HG03432 (cell line): ENCODE measurements around the gene CIB4.

Source experiments
- ATAC-seq: cut with Tn5 transposase; IDR thresholded peaks from one replicate; pipeline ENCODE4 v1.9.1; 2021; ENCODE audit warnings: mild to moderate bottlenecking, moderate library complexity; ENCODE audit not compliant: unreplicated experiment

Gene CIB4

GRCh38 chr2:26623541-26624495, 17.3 kb downstream of the CIB4 start:
- no peak for ATAC-seq

DNA sequence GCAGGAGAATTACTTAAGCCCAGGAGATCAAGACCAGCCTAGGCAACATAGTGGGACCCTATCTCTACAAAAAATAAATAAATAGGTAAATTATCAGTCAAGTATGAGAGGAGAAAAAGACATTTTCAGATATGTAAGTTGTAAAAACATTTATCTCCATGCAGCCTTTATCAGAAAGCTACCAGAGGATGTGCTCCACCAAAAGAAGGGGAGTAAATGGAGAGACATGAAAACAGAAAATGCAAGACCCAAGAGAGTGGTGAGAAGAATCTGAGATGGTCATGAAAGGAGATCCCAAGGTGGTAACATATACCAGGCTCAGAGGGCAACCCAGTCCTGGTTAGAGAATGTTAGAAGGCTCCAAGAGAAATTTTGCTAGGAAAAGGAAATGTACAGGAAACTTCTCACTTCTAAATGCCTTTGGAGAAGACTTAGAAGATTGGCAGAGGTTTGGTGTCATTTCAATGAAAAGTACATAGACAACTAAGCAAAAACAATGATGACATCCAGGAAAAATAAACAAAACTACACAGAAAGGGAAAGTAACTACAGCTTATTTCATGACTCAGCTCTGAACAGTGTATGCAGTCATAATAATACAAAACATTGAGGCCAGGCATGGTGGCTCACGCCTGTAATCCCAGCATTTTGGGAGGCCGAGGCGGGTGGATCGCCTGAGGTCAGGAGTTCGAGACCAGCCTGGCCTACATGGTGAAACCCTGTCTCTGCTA, 19.5 kb downstream of the CIB4 start:
- no peak for ATAC-seq

DNA sequence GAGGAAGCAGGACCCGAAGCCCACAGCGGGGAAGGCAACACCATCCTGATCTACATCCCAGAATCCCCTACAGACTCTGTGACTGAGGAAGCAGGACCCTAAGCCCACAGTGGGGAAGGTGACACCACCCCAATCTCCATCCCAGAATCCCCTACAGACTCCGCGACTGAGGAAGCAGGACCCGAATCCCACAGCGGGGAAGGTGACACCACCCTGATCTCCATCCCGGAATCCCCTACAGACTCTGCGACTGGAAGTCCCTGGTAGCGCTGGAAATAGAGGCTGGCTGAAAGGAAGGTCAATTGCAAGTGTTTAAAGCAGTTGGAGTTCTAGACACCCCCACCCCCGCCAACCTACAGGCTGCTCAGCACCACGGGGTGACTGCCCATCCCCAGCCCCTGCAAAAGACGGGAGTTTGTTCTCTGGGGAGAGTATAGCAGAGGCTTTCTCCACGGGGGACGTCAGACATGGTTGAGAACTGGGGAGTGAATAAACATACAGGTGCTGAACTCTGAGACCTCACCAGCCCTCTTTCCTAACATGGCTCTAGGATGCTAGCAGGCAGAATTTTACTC, 21.0 kb downstream of the CIB4 start:
- ATAC-seq = no peak

DNA sequence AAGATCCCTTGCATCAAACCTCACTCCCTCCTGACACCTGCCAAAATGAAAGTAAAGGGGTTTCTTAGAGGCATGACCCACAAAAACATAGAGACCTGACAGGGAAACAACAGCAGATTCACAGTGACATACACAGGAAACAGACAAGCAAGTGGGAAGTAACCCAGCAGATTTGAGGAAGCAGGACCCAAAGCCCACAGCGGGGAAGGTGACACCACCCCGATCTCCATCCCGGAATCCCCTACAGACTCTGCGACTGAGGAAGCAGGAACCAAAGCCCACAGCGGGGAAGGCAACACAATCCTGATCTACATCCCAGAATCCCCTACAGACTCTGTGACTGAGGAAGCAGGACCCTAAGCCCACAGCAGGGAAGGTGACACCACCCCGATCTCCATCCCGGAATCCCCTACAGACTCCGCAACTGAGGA, 21.6 kb downstream of the CIB4 start:
- ATAC-seq = no peak

GRCh38 chr2:26619096-26619495, 22.1 kb downstream of the CIB4 start:
- ATAC-seq = no peak

DNA sequence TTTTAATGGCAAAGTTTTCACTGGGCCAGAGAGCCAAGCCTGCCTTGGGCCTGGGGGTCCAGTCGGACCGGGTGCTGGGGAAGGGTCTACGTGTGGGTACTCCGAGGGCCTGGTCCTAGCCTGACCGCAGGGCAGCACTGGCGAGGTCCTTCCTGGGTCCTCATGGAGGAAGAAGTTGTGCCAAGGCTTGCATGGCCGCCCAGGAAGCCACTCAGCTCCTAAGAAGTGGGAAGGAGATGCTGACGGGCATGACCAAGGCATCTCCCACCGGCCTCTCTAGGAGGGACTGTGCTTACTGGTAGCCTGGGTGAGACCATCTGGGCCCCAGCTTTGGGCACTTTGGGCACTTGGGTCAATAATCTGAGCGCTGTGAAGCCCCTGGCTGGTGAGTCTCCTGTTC, 22.6 kb downstream of the CIB4 start:
- ATAC-seq = no peak

GRCh38 chr2:26617588-26618083, 23.5 kb downstream of the CIB4 start:
- no peak for ATAC-seq

DNA sequence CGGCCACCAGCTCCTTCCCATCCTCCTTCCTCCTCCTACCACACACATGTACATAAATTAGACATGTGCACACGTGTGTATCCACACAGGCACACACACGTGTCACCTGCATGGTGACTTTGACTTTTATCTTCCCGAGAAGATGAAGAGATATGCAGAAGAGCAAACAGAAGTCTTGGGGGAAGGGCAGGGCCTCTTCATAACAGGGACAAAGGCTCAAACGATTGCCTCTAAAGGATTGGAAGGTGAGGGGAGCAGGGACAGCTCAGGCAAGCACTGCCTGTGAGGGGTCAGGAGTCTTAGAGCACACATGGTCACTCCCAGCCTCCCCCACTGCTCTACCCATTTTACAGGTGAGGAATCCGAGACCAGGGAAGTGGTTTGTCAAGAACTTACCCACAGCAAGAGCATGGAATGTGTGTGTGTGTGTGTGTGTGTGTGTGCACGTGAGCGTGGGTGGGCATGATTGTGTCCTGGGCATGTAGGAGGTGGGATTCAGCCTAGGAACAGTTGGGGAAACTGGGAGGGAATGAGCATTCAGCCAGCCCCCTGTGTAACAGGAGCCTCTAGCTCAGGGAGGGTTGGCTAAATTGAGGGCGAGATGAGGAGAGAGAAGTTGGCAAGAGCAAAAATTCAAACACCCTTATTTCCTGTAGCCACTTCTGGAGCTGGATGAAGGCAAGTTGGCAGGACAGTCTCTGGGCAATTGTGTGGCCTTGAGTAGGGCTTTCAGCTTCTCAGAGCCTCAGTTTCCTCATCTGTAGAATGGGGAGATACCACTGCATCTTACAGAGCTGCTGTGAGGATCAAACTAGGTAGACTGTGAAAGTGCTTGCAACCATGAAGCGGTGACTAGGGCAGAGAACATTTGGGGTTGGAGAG, 24.2 kb downstream of the CIB4 start:
- ATAC-seq = no peak

DNA sequence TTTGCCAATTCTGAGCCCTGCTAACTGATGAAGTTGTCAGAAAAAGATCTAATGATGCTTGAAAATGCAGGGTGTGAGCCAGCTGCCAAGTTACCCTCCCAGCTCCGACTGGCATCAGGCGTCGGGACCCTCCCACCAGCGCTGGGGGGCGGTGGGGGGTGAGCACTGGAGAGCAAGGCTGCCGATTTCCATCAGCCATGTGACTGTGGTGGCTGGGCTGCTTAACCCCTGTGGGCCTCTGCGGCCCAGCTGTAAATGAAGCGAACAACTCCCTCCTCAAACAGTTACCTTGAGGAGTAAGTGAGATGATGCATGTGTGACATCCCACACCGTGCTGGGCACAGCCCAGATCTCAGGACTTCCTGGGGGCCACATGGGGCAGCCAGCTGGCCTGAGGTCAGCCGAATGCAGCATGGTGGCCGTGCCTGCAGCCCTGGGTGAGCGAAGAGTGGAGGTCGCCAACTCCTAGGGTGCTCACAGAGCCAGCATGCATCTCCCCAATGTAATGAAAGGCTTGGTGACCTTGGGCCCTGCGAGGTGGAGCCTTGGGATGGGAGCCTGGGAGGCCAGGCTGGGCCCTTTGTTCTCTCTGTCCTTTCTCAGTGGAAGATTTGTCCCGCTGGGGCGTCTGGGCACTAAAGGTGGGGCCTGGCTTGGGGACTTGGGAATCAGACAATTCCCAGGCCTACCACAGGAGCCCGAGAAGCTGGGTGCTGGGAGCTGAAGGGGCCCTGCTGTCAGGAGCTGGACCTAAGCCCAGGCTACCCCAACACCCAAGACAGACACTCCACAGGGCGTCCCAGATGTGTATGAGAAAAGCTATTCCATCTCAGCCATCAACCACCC, 25.1 kb downstream of the CIB4 start:
- ATAC-seq = no peak

DNA sequence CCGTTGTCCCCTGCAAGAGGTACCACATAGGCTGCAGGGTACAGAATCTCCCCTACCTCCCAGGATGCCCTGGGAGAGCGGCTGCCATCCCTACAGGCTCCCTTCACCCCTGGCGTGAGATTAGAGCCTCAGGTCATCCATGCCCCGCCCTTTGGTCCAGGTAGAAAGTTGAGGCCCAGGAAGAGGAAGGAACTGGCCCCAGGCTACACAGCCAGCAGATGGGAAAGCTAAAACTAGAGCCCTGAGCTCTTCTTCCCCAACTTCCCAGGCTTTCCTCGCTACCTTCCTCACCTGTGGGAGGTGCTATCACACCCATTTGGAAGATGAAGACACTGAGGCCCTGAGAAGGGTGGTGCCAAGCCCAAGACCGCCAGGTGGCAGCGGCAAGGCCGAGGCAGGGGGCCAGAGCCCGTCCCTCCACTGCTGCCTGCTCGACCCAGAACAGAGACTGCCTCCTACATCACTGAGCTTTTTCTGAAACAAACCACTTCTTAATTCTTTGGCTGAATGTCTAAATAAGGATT, 25.8 kb downstream of the CIB4 start:
- ATAC-seq = no peak

DNA sequence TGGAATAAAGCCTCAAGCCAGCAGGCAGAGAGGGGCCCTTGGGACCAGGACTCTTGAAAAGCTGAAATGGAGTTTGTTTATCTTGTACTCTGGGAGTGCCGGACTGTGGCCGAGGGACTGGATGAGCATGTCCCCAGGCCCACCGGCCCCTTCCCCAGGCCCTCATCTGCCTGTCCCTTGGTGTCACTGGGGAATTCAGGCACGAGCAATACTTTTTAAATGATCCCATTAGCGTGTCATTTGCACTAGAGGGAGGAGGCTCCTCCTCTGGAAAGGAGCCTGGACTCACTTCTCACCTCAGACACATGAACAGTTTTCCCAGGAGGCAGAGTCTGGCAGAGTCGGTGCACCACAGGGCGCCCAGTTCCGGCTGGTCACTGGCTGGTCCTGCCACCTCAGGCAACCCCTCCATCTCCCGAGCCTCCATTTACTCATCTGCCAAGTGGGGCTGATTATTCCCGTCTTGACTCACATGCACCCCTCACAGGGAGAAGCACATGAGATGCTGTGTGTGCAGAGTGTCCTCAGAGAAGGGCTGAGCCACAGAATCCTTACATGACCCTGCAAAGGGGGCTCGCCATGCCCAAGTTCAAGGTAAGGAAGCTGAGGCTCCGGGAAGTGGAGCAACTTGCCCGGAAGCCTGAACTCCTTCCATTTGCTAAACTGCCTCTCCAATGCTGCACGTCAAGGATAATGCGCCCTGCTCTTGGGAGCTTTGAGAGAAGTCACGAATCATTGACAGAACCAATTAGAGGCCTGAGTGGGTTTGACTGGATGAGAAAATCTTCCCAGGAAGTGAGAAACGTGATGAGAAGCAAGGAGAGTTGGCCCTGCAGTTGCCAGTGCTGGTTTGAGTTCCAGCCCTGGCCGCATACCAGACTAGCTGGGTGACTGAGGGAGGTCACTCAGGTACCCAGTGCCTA, 26.7 kb downstream of the CIB4 start:
- ATAC-seq = no peak

- no peak for ATAC-seq
These were observed 27.6 kb downstream of the CIB4 start for GRCh38 chr2:26613241-26614215.

DNA sequence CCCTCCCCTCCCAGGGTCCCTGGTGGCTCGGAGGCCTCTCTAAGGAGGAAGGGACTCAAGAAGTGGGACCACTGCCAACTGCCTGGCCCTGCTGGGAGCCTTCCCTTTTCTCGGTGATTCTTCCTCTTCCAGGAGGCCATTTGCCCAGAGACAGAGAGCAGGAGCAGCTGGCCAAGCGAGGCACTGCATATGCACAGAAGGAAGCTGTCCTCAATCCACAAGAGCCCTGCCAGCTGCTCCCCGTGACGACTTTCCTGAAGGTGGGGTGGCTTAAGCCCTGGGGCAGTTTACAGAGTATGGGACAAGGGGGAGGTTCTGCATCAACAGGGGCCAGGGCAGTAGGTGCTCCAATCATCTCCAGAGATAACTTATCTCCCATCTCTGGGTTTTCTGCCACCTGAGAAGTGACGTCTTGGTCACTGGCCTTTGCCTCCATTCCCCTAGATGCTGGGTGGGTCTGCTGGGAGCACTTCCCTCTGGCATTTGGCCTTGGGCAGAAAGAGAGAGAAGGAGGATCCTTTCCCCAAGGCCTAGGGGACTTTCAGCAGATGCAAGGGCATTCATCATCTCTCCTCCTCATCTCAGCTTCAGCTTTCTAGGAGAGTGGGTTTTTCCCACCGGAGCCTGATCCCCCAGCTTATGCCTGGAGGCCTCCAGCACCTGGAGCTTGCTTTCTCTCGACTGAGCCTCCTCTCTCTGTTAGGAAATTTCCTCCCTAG, 28.5 kb downstream of the CIB4 start:
- ATAC-seq = no peak

DNA sequence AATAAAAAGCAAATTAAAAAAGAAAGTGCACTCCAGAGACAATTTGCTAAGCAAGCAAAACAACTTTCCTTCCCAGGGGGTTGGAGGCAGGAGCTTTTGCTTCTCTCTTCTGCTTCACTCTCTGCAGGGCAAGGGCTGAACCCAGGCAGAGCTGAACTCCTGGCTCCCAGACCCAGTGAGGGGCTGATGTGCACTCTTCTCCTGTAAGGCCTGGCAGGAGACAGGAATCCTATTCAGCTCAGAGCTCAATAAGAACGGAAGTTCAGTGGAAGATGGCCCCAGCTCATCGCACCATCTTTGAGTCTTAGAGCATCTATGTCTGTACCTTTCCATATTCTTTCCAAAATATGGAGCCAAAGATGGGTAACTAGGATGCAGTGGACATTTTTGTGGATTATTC, 29.1 kb downstream of the CIB4 start:
- no peak for ATAC-seq

DNA sequence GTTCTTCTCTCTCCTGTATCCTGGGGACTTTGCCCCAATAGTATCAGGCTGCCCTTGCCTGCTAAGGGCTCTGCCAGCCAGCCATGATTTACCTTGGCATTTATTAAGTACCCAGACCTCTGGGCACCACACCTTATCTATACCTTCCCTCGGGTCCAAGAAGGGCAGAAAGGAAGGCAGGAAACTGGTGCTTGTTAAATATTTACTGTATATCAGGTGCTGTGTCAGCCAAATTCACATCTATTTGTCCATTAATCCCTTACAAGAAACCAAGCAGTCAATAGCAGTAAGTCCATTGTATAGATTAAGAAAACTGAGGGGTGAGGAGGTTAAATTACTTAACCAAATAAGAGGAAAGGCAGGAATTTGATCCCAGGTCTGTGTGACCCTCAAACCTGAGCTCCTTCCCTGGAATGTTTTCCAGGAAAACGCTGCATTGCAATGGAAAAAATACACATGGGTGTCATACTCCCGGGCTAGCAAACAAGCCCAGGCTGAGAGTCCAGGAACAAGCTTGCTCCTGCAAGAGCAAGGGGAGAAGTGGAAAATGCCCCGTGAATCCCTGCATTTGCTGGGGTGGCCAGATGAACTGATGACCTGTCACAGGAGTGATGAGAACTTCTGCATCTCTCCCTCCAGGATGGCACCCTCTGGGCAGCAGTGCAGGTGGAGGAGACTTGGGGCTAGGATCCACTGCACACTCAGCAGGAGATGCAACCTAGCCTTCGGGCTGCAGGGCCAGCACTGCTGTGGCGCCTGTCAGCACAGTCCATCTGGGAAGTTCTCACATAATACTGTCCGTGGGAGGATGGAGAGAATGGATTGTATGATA, 30.4 kb downstream of the CIB4 start:
- no peak for ATAC-seq

DNA sequence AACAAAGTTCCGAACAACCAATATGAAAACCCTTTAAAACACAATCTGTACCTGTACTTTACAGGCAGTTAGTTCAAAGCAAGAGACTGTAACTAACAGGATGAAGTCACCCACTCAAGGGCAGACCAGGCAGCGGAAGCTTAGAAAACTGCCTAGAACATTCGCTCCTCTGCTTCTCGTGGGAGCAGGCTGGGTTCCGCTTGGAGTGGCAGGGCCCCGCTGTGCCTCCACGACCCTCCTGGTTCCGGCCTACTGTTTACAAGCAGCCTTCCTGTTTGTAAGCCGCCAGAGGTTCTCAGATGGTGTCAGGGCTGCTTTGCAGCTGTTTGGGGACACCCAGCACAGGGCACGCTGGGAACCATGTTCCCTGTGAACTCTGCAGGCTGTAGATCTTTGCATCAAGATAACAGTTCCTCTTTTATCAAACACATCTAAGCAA, 31.3 kb downstream of the CIB4 start:
- no peak for ATAC-seq
